ENCODE data around the gene PHLDB1.

The PHLDB1 gene

GRCh38 chr11:118640332-118641154, 33.1 kb downstream of the PHLDB1 start:
- no peak for DNase-seq (ENCODE audit: low read depth)

- DNase-seq (ENCODE audit: low read depth), result no peak
Measured at GRCh38 chr11:118641397-118642019, 34.1 kb downstream of the PHLDB1 start.

GRCh38 chr11:118643142-118643994, 36.0 kb downstream of the PHLDB1 start:
- no peak for DNase-seq (ENCODE audit: low read depth)

GRCh38 chr11:118643995-118644345, 36.6 kb downstream of the PHLDB1 start:
- no peak for DNase-seq (ENCODE audit: low read depth)

DNA sequence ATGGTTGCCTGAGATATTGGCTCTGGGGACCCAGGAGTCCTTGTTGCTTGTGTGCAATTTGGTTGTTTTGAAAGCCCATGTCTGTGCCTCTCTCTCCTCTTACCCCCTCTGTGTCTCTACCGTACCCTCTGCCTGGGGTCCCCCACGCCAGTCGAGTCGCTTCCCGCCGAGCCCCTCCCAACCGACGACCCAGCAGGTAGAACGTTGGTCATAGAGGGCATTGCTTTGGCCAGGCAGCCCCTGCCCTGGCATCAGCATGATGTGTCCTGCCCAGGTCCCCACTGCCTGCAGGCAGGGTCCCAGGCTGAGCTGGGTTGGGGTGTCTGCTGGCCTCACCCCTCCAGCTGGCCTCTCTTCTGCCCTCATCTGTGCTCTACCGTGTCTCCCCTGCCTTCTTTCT, 37.1 kb downstream of the PHLDB1 start:
- DNase-seq (ENCODE audit: low read depth), result no peak

GRCh38 chr11:118645066-118645715, 37.8 kb downstream of the PHLDB1 start:
- no peak for DNase-seq (ENCODE audit: low read depth)

GRCh38 chr11:118646393-118646792, 39.0 kb downstream of the PHLDB1 start:
- DNase-seq (ENCODE audit: low read depth), result no peak

DNA sequence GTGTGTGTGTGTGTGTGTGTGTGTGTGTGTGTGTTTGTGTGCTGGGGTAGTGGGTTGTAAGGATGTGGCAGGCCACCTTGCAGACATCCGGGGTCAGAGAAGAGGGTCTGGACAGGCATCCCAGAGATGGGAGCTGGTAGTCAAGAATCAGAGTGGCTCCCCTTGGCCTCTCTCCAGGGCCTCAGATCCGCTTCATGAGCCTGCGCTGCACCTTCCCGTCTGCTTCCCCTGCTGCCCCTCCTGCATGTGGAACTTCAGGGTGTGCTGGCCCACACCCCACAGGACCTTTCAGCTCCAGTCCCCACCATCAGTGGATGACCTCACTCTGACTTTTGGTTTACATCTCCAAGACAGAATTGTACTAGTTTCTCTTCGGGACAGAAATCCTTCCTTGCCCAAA, 40.9 kb downstream of the PHLDB1 start:
- DNase-seq (ENCODE audit: low read depth), result no peak

- no peak for DNase-seq (ENCODE audit: low read depth)
Measured at GRCh38 chr11:118649941-118650340, 42.5 kb downstream of the PHLDB1 start.

GRCh38 chr11:118650366-118650765, 43.0 kb downstream of the PHLDB1 start:
- no peak for DNase-seq (ENCODE audit: low read depth)

- no peak for DNase-seq (ENCODE audit: low read depth)
Measured at GRCh38 chr11:118651820-118652219, 44.4 kb downstream of the PHLDB1 start.

DNA sequence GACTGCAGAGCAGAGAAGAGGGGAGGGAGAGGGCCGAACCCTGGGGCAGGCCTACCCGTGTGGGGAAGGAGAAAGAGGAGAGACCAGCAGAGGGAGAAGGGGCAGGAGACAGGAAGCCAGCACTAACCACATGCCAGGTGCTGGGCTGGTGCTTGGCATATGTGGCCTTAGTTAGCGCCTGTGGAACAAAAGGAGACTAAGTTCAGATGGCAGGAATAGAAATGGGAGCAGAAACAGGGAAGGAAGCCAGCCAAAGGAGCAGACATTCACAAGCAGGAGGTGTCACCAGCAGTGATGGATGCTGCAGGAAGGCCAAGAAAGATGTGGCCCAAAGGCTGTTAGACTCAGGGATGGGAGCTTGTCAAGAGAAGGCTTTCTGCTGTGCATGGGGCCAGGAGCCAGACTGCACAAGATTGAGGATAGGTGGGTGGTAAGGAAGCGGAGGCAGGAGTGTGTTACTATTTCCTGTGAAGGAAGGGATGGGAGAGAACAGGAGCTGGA, 45.3 kb downstream of the PHLDB1 start:
- no peak for DNase-seq (ENCODE audit: low read depth)

- DNase-seq (ENCODE audit: low read depth), result no peak
Measured at GRCh38 chr11:118653684-118654390, 46.4 kb downstream of the PHLDB1 start.

DNA sequence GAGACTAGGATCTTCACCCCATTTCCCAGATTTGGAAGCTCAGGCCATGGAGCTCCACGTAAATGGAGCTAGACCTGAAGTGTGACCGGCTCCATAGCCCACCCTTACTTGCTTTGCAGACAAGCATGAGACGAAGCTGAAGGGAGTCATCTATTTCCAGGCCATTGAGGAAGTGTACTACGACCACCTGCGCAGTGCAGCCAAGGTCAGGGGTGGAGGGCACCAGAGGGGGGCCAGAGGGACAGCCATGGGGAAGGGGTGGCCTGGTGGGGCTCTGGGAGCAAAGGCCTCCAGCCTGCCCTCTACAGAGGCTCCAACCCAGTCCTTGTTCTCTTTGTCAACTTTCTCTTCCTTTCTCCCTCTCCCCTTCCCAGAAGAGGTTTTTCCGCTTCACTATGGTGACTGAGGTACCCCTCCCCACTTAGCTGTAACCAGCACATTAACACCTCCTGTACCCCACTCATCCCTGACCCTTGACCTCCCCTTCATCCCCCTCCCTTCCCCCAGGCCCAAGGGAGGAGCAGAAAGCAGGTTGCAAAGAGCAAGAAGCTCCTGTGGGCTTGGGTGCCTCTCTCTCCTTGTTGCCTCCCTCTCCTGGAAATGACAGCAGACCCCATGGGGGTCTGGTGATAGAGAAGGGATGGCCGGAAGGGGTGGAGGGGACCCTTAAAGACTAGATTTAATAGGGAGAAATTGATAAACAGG, 48.2 kb downstream of the PHLDB1 start:
- no peak for DNase-seq (ENCODE audit: low read depth)

- DNase-seq (ENCODE audit: low read depth), result no peak
Measured at GRCh38 chr11:118656563-118657165, 49.2 kb downstream of the PHLDB1 start.

DNA sequence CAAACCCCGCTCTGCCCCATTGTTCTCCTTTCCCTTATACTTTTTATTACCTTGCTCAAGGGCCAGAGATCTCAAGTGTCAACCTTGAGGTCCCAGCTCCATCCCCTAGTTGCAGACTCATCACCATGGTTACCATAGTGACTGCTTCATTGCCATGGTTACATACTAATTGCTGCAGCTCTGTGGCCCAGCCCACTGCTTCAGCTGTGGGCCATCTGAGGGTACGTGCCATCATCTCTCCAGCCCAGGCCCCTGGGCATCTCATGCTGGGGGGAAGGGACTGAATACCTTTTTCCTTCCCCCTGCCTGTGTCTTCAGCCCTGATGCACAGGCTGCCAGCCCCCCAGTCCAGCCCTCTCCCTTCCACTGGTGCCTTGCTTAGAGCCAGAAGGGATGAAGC, 49.8 kb downstream of the PHLDB1 start:
- DNase-seq (ENCODE audit: low read depth), result no peak

DNA sequence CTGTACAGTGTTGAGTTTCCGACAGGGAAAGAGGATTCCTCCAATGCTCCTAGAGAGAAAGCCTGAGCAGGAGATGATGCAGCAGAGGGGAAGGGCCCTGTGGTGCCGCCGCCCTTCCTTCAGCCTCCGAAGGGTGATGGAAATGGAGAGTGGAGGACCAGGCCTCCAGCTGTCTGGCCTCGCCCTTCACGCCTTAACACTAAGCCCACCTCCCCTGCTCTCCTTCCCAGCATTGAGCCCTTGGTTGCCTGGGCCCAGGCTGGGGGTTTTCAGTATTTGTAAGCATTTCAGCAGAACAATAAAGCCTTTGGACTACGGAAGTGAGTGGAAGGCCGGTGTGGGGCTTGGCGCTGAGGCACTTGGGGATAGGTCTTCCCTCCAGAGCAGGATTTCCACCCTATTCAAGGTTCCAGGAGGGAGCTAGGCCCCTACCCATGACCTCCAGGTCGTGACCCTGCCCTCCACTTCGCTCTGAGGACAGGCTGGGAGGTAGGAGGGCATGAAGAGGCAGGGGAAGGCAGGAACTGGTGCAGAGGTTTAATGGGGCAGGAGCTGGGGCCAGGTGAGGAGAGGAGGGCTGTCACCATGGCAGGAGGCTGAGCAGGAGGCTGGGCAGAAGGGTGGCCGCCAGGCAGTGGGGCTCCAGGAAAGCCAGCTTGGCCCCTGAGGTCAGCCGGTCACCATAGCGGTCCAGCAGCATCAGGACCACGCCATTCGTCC, 50.5 kb downstream of the PHLDB1 start:
- DNase-seq (ENCODE audit: low read depth), result no peak

DNA sequence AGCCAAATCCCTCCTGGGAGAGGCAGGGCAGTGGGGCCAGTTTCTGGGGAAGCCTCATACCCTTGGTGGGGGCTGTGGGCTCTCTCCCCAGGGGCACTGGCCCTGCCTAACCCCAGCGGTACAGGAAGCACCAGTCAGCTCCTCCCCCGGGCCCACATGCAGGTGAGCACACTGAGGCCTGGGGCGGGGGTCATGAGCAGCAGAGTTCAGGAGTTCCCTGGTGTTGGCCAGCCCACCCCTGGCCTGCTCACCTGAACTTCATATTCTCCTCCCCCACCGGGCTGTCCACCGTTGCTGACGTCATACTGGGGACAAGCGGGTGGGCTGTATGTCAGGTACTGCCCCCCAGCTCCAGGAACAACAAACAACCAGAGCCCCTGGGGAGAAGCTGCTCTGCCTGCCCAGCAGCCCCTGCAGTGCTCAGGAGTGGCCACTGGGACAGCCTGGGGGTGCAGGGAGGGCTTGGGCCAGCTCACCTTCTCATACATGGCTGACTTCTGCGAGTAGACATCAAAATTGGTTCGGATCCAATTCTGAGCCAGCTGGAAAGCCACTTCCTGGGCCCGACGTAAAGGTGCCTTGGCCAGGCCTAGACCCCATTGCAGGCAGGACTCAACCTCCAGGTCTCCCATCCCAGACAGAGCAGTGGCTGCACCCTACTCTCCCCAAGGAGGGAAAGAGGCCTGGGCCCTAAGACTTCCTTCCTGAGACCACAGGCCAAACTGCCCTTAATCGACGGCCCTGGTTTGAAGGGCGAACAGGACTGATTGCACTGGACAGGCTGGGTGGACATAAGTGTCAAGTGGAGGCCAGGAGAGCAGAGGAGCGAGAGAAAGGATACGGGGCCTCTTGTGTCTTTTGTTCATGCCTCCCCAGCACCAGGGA, 51.3 kb downstream of the PHLDB1 start:
- no peak for DNase-seq (ENCODE audit: low read depth)
